Loucy (cell line): ENCODE measurements around the gene SLC18A3.

Experiments
- EZH2phosphoT487 ChIP-seq: fragments of 200-600 bp; IDR thresholded peaks from 2 replicates; pipeline ENCODE4 v1.6.1; 2018; ENCODE audit warnings: antibody characterized with exemption, mild to moderate bottlenecking, moderate library complexity, borderline replicate concordance
- TF ChIP-seq, protein P1 (sequence below): fragments of 200-600 bp; sonication (generic); conservative IDR thresholded peaks from 2 replicates; pipeline ENCODE4 v1.5.1; 2014; ENCODE audit warnings: mild to moderate bottlenecking, antibody characterized with exemption, low read length

DNA sequence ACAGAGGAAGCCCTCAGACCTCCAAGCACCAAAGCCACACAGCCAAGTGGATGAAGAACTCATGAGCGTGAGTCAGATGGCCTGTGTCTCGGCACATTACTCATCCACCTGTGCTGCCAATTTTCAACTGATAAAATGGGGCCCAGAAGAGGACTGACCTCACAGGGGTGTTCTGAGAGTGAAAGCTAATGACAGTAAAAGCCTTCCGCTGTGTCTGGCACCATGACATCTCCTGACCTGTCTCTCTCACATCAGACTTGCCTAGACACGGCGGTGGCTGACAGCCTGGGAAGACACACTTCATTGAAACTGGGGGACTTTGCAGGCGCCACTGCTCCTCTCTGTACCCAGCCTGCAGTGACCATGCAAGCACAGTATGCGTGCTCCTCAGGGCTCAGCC, 8.3 kb upstream of the SLC18A3 start:
- TF ChIP-seq, protein P1, sequence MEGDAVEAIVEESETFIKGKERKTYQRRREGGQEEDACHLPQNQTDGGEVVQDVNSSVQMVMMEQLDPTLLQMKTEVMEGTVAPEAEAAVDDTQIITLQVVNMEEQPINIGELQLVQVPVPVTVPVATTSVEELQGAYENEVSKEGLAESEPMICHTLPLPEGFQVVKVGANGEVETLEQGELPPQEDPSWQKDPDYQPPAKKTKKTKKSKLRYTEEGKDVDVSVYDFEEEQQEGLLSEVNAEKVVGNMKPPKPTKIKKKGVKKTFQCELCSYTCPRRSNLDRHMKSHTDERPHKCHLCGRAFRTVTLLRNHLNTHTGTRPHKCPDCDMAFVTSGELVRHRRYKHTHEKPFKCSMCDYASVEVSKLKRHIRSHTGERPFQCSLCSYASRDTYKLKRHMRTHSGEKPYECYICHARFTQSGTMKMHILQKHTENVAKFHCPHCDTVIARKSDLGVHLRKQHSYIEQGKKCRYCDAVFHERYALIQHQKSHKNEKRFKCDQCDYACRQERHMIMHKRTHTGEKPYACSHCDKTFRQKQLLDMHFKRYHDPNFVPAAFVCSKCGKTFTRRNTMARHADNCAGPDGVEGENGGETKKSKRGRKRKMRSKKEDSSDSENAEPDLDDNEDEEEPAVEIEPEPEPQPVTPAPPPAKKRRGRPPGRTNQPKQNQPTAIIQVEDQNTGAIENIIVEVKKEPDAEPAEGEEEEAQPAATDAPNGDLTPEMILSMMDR: no peak
- no peak for TF ChIP-seq EZH2phosphoT487
